ENCODE data around the gene P4HB. TPM values are rescaled to one million over a fixed set of nuclear protein-coding genes. Genes with fewer than 3 reads are reported as not detected.

The P4HB gene
- polyA plus RNA-seq, 1 experiment = 122 TPM

GRCh38 chr17:81834831-81835267, 25.5 kb downstream of the P4HB start, which contains the start of gene PPP1R27:
TSS of gene PPP1R27 (minus strand) at chr17:81835050. CDS start at chr17:81834953, 97 bp downstream.
- no peak for DNase-seq (ENCODE audit: low read depth)
- Histone ChIP-seq H3K27me3 (ENCODE audit: control insufficient read depth, insufficient read depth, low read length) (no peaks in the 10 kb centered on the region), H3K36me3 (ENCODE audit: control insufficient read depth, insufficient read depth, low read length) (no peaks in the 10 kb centered on the region), H3K4me3 (ENCODE audit: low read depth, low read length) (peak within 1 kb of the TSS; percentile 84)
- TF ChIP-seq, protein P1, sequence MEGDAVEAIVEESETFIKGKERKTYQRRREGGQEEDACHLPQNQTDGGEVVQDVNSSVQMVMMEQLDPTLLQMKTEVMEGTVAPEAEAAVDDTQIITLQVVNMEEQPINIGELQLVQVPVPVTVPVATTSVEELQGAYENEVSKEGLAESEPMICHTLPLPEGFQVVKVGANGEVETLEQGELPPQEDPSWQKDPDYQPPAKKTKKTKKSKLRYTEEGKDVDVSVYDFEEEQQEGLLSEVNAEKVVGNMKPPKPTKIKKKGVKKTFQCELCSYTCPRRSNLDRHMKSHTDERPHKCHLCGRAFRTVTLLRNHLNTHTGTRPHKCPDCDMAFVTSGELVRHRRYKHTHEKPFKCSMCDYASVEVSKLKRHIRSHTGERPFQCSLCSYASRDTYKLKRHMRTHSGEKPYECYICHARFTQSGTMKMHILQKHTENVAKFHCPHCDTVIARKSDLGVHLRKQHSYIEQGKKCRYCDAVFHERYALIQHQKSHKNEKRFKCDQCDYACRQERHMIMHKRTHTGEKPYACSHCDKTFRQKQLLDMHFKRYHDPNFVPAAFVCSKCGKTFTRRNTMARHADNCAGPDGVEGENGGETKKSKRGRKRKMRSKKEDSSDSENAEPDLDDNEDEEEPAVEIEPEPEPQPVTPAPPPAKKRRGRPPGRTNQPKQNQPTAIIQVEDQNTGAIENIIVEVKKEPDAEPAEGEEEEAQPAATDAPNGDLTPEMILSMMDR (IDR thresholded peaks at IDR 0.05; ENCODE audit: insufficient read depth, low read depth, low read length) = no peak
- CTCF ChIA-PET = no interaction called here
- POLR2A ChIA-PET = no interaction called here

DNA sequence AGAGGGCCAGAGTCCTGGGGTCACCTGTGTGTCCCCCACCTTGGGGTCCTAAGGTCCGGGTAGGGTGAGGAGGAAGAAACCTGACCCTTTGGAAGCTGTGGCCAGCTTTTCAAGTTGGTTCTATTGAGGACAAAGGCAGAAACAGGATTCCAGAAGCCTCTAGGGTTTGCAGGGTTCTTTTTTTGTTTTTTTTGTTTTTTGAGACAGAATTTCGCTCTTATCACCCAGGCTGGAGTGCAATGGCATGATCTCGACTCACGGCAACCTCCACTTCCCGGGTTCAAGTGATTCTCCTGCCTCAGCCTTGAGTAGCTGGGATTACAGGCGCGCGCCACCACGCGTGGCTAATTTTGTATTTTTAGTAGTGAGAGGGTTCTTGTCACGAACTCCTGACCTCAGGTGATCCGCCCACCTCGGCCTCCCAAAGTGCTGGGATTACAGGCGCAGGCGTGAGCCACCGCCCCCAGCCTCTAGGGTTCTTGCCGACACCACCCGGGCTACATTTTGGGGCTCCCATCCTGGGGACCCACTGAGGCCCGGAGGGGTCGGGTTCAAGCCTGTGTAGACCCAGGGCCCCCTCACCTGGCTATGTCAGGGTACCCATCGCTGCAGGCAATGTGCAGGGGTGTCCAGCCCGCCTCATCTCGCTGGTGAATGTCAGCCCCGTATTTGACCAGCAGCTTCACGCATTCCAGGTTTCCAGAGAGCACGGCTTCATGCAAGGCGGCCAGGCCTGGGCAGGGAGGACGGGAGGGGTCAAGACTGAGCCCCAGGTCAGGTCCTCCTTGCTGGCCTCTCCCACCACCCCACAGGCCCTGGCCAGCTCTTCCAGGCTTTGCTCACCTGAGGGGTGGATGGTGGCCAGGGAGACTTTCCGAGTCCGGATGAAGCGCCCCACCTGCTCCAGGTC, 26.2 kb downstream of the P4HB start:
- ChIA-PET CTCF (interaction anchor here (0.7 kb wide), 1 partner anchor 196 kb away, joined by 3 read pairs; no protein-coding TSS in a partner anchor), POLR2A (interaction anchor here (0.6 kb wide), 1 partner anchor 123 kb away, joined by 3 read pairs; no protein-coding TSS in a partner anchor)
- Histone ChIP-seq H3K4me3 (ENCODE audit: low read depth, low read length) (peak overlapping the region; percentile 84), H3K36me3 (ENCODE audit: control insufficient read depth, insufficient read depth, low read length) (no peaks in the 10 kb centered on the region), H3K27me3 (ENCODE audit: control insufficient read depth, insufficient read depth, low read length) (no peaks in the 10 kb centered on the region)
- TF ChIP-seq, protein P1 (IDR thresholded peaks at IDR 0.05; ENCODE audit: insufficient read depth, low read depth, low read length) = no peak
- DNase-seq (ENCODE audit: low read depth) = no peak

GRCh38 chr17:81833160-81833920, 27.0 kb downstream of the P4HB start, which contains the start of gene MCRIP1:
TSS of gene MCRIP1 (minus strand) at chr17:81833291. CDS start at chr17:81824506, 8,785 bp downstream.
- TF ChIP-seq, protein P1 (IDR thresholded peaks at IDR 0.05; ENCODE audit: insufficient read depth, low read depth, low read length) = no peak
- CTCF ChIA-PET = interaction anchor here (0.7 kb wide), 1 partner anchor 197 kb away, joined by 3 read pairs; no protein-coding TSS in a partner anchor
- H3K4me3 ChIP-seq (ENCODE audit: low read depth, low read length) = peak within 1 kb of the TSS; percentile 84
- no peaks in the 10 kb centered on the region for H3K36me3 ChIP-seq (ENCODE audit: control insufficient read depth, insufficient read depth, low read length)
- H3K27me3 ChIP-seq (ENCODE audit: control insufficient read depth, insufficient read depth, low read length) = no peaks in the 10 kb centered on the region
- POLR2A ChIA-PET = interaction anchor here (0.6 kb wide), 1 partner anchor 122 kb away, joined by 3 read pairs; no protein-coding TSS in a partner anchor
- peak; percentile 40 for DNase-seq (ENCODE audit: low read depth)

DNA sequence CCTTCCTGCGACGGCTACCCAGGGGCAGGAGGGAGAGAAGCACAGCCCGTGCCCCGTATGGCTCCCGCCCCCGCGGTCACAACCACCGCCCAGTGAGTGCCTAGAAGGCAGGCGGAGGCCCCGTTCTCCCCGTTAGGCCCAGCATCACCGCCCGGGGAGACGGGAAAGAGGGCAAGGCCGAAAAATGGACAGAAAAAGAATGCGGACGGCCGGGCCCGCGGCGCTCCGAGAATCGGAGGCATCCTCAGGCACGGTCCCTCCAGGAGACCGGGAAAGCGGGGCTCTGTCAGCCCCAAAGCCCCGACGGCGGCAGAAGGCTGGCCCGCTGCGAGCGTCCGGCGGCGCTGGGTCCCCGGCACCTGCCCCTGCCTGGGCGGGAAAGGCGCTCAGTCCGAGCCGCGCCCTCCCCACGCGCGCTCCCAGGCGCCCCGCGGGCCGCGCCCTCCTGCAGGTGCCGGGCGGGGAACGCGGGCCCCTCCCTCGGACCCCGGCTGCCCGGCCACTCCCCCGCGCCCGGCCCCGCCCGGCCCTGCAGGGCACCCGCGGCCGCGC, 27.7 kb downstream of the P4HB start:
- DNase-seq (ENCODE audit: low read depth) = no peak
- CTCF ChIA-PET = no interaction called here
- POLR2A ChIA-PET = no interaction called here
- no peaks in the 10 kb centered on the region for H3K27me3 ChIP-seq (ENCODE audit: control insufficient read depth, insufficient read depth, low read length)
- peak overlapping the region; percentile 83 for H3K4me3 ChIP-seq (ENCODE audit: low read depth, low read length)
- no peaks in the 10 kb centered on the region for H3K36me3 ChIP-seq (ENCODE audit: control insufficient read depth, insufficient read depth, low read length)
- TF ChIP-seq, protein P1 (IDR thresholded peaks at IDR 0.05; ENCODE audit: insufficient read depth, low read depth, low read length) = no peak
